ENCODE measurements around the gene TRABD2B. TPM values are rescaled to one million over a fixed set of nuclear protein-coding genes. Genes with fewer than 3 reads are reported as not detected.

TRABD2B gene
- polyA plus RNA-seq, 6 donors from 2014 or later: not detected

DNA sequence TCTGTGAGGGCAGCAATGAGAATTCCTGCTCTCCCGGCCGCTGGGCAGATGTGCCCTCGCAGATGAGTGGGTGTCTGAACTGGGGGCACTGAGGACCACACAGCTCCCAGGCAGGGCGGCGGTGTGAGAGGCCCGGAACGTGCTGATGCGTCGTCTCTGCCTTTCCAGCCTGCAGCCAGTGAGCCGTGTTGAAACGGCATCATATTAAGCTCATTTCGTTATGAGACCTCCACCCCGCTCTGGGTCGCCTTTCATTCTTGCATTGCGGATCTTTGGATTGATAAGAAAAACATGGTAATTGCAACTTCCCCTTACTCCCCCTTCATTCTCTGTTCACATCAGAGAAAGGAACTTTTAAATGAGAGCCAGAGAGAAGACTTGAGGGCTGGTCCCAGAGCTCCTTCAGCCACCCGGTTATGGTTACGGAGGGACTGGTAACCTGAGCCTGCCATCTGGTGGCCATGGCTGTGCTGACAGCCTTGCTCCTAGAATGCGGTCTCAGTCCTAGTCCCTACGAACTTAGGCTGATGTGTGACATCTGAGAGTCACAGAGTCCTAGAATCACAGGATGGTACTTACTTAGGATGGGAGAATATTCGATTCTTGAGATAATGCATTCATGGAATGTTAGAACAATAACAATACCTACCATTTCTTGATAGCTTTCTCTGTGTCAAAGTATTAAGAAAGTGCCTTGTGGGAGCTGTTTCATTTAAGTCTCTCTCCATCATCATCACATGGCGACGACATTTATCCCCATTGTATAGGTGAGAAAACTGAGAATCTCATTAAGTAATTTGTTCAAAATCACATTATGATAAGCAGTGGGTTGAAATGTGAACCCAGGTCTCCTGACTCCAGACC lies 271.0 kb downstream of the TRABD2B start:
- H3K4me3 Mint-ChIP-seq: peak overlapping the region in 6 of 8 donors; percentile 11 to 71 (median 43)
- peaks cover 42 to 67% (median 58%) of the 10 kb centered on the region in 3 donors for H3K27me3 Mint-ChIP-seq
- DNase-seq (peak; percentile 33), ATAC-seq (ENCODE audit: low read depth in 2 of 2) (peak; percentile 64 to 71)
- H3K9me3 Mint-ChIP-seq: peaks cover 0 to 2% (median 0%) of the 10 kb centered on the region in 7 donors
- H3K27ac Mint-ChIP-seq: no peak overlapping the region
- H3K4me1 Mint-ChIP-seq: peaks cover 5 to 10% (median 6%) of the 10 kb centered on the region in 3 donors
- no peaks in the 10 kb centered on the region for H3K36me3 Mint-ChIP-seq

DNA sequence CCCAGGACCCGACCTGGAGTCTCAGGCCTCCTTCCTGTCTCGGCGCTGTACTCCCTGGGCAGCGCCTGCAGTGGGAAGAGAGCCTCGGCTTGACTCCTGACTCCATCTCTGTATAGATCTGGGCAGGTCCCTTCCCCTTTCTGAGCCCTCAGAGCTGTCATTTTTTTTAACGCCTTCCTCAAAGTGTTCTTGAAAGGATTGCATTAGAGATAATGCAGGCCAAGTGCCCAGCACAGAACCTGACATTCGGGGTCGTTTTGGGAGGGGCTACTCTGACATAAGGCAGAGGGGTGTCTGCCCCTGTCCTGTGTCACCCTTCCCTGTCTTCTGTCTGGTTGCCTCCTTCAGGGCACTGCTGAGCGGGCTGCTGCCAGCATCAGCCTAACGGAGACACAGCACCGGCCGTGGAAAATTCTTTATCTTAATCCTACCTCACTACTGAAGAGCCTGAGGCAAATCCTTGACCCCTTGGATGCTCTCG lies 271.6 kb downstream of the TRABD2B start:
- no peak overlapping the region for H3K27ac Mint-ChIP-seq
- H3K4me1 Mint-ChIP-seq: peaks cover 5 to 10% (median 6%) of the 10 kb centered on the region in 3 donors
- no peak for DNase-seq
- no peak for ATAC-seq (ENCODE audit: low read depth in 2 of 2)
- H3K36me3 Mint-ChIP-seq: no peaks in the 10 kb centered on the region
- peak overlapping the region in 3 of 8 donors; percentile 6 to 71 (median 21) for H3K4me3 Mint-ChIP-seq
- H3K27me3 Mint-ChIP-seq: peaks cover 38 to 65% (median 59%) of the 10 kb centered on the region in 3 donors
- peaks cover 0 to 2% (median 0%) of the 10 kb centered on the region in 7 donors for H3K9me3 Mint-ChIP-seq

DNA sequence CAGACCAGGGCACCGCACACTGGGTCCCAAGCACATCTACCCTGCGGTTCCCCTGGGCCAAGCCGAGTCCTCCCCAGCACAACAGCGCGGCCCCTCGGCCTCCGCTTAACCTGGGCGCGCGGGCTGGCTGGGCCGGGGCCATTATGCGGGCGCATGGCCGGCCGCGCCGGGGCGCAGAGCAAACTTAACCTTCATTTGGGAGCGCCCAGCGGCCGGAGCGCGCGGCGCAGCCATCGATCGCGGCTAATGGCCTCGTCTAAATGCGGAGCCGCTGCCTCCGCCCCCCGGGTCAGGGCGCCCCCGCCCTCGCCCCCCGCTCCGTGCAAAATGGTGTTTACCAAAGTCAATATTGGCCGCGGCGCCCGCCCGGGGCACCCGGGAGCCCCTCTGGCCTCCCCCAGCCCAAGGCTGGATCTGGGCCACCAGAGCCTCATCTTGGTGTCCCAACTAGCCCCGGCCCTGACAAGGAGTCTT lies 272.1 kb downstream of the TRABD2B start:
- no peak for ATAC-seq (ENCODE audit: low read depth in 2 of 2)
- Mint-ChIP-seq H3K36me3 (no peaks in the 10 kb centered on the region), H3K4me3 (no peak overlapping the region), H3K27me3 (peaks cover 40 to 65% (median 64%) of the 10 kb centered on the region in 3 donors), H3K4me1 (peaks cover 5 to 10% (median 6%) of the 10 kb centered on the region in 3 donors), H3K27ac (no peak overlapping the region), H3K9me3 (peaks cover 0 to 2% (median 0%) of the 10 kb centered on the region in 7 donors)
- DNase-seq: no peak

DNA sequence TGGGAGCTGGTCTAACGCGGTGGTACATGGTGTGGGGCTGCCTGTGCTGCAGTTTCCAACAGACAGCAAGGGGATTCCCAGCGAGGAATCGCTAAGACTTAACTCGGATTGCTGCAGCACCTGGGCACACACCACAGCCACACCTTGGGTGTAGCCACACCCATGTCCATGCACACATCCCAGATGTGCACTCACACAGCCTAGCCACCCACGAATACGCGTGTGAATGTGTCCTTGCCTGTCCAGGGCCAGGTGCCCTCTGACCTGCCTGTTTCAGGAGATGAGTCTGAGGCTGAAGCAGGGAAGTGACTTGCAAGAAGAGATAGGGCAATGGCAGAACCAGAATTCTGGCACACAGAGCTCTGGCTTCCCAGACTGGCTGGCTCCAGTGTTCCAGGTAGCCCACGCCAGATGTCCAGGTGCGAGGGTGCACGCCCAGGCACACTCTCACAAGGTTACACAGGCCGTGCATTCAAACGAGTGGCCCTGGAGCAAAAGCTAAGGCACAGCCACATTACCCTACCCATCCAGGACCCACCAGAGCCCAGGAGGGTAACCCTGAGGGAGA lies 272.7 kb downstream of the TRABD2B start:
- no peak overlapping the region for H3K4me3 Mint-ChIP-seq
- H3K36me3 Mint-ChIP-seq: no peaks in the 10 kb centered on the region
- H3K27ac Mint-ChIP-seq: no peak overlapping the region
- ATAC-seq (ENCODE audit: low read depth in 2 of 2): no peak
- peaks cover 42 to 70% (median 69%) of the 10 kb centered on the region in 3 donors for H3K27me3 Mint-ChIP-seq
- H3K4me1 Mint-ChIP-seq: peaks cover 5 to 10% (median 6%) of the 10 kb centered on the region in 3 donors
- peaks cover 0 to 2% (median 0%) of the 10 kb centered on the region in 7 donors for H3K9me3 Mint-ChIP-seq
- DNase-seq: no peak

DNA sequence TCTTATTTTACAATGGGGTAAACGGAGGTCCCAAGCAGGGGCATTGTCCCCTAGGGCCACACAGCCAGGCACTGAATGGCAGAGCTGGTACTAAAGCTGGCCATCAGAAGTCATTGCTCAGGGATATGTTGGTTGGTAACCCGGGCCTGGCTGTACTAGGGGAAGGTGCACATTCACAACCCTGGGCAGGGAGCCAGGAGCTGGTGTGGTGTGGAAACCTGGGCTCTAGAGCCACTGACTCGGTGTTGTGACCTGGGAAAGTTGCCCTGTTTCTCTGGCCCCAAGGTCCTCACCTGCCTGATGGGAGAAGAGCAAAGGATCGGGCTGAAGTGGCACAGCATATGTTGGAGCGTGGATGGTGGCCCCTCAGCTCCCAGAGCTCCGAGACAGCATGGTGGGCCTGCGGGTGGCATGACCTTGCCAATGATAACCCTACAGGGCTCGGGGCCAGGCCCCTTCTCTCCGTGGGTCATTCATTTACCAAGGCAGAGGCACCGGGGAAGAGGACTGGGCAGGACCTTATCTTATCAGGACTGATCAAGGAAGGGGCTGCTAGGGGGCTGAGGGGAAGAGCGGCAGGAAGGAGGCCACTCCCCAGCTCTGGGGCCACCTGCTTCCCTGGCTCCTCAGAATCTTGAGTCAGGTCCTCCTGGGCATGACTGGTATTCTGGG lies 274.1 kb downstream of the TRABD2B start:
- Mint-ChIP-seq H3K9me3 (peaks cover 0 to 2% (median 0%) of the 10 kb centered on the region in 7 donors), H3K4me3 (peak overlapping the region in 1 of 8 donors; percentile 41), H3K27ac (no peak overlapping the region), H3K36me3 (no peaks in the 10 kb centered on the region), H3K4me1 (peaks cover 5 to 10% (median 6%) of the 10 kb centered on the region in 3 donors), H3K27me3 (peaks cover 50 to 73% (median 65%) of the 10 kb centered on the region in 3 donors)
- DNase-seq: no peak
- no peak for ATAC-seq (ENCODE audit: low read depth in 2 of 2)

DNA sequence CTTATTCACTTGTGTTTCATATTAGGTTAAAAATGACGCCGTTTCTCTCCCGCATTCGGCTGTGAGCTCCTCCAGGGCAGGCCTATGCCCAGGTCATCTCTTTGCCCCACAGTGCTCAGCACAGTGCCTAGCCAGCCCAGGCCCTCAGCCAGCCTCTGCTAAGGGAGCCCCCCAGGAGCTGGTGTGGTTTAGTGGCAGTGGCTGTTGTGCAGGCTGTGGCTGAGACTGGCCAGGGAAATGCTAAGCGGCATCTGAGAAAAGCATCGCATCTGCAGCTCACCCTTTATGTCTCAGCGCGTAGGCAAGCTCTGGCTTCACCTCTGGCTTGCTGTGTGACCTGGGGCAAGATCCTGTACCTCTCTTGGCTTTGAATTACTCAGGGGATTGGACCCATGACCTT lies 275.1 kb downstream of the TRABD2B start:
- no peak overlapping the region for H3K4me3 Mint-ChIP-seq
- no peak for DNase-seq
- H3K4me1 Mint-ChIP-seq: peaks cover 5 to 10% (median 6%) of the 10 kb centered on the region in 3 donors
- H3K36me3 Mint-ChIP-seq: no peaks in the 10 kb centered on the region
- no peak overlapping the region for H3K27ac Mint-ChIP-seq
- no peak for ATAC-seq (ENCODE audit: low read depth in 2 of 2)
- H3K9me3 Mint-ChIP-seq: peaks cover 0 to 2% (median 0%) of the 10 kb centered on the region in 7 donors
- H3K27me3 Mint-ChIP-seq: peaks cover 52 to 71% (median 64%) of the 10 kb centered on the region in 3 donors

DNA sequence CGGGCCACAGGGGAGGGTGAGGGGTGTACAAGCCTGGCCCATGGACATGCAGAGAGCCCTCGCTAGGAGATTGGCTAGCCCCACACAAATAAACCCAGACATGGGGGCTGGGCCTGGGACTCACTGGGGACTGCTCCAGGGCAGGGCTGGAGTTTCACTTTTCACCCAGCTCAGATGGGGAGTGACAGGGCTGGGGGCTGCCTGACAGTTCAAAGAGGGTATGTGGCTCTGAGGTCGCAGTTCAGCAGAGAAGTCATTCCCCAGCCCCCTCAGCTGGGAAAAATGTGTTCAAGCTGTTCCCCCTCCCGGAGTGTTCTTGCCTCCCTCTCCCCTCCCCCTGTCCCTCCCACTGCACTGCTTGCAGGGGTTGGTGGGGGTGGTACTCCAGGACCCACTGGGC lies 277.1 kb downstream of the TRABD2B start:
- H3K4me1 Mint-ChIP-seq: no peaks in the 10 kb centered on the region
- H3K27ac Mint-ChIP-seq: no peak overlapping the region
- no peak for DNase-seq
- no peak for ATAC-seq (ENCODE audit: low read depth in 2 of 2)
- H3K27me3 Mint-ChIP-seq: peaks cover 52 to 76% (median 62%) of the 10 kb centered on the region in 3 donors
- no peaks in the 10 kb centered on the region for H3K36me3 Mint-ChIP-seq
- peaks cover 0 to 2% (median 0%) of the 10 kb centered on the region in 7 donors for H3K9me3 Mint-ChIP-seq
- no peak overlapping the region for H3K4me3 Mint-ChIP-seq

DNA sequence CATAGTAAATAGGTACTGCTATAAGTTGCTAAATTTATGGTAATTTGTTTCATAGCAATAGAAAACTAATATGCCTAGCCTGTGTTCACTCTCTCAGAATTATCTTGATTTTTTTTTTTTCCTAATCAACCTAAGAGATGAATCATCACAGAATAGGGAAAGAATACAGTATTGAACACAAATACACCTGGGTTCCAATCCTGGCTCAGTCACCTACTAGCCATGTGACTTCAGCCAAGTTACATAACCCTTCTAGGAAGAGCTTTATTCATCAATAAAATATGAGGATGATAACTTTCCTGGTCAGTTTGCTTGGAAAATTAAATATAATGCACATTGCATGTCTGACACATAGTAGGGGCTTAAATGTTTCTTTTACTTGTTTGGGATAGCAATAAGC lies 279.8 kb downstream of the TRABD2B start:
- Mint-ChIP-seq H3K36me3 (no peaks in the 10 kb centered on the region), H3K9me3 (peaks cover 0 to 2% (median 0%) of the 10 kb centered on the region in 7 donors), H3K27ac (no peak overlapping the region), H3K4me3 (no peak overlapping the region), H3K27me3 (peaks cover 68 to 82% (median 69%) of the 10 kb centered on the region in 3 donors), H3K4me1 (no peaks in the 10 kb centered on the region)
- no peak for DNase-seq
- no peak for ATAC-seq (ENCODE audit: low read depth in 2 of 2)

DNA sequence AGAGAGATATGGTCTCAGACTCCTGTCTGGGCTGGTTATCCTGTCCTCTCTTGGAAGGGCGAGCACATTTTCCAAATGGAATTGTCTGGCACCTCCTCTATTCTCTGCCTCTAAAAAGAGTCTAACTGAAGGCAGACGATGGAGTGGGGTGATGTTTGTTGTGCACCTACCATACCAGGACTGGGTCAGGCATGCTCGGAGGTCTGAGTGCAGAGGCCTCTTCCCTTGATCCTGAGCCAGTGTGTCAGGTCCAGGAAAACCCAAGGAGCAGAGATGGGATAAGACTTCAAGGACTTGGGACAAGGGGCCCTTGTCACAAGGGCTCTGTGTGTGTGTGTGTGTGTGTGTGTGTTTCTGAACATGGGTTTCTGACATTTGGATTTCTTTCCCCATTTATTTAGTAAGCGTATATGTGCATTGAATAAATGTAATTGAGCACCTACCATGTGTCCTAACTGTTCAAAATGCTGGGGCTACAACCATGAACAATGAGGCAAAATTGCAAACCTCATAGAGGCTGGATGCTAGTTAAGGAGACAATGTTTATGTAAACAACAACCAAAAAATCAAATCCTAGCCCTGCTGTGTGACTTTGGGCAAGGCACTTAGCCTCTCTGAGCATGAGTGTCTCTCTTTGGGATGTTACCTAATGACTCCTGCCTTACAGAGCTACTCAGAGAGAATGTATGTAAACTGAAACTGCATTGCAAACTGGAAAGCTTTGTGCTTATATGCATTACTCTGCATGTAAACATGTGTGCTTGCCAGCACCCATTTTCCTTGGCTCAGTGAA lies 283.0 kb downstream of the TRABD2B start:
- Mint-ChIP-seq H3K36me3 (no peaks in the 10 kb centered on the region), H3K27me3 (peaks cover 65 to 76% (median 69%) of the 10 kb centered on the region in 3 donors), H3K4me3 (no peak overlapping the region), H3K9me3 (no peaks in the 10 kb centered on the region), H3K27ac (no peak overlapping the region), H3K4me1 (peaks cover 3 to 5% (median 3%) of the 10 kb centered on the region in 3 donors)
- no peak for DNase-seq
- no peak for ATAC-seq (ENCODE audit: low read depth in 2 of 2)

DNA sequence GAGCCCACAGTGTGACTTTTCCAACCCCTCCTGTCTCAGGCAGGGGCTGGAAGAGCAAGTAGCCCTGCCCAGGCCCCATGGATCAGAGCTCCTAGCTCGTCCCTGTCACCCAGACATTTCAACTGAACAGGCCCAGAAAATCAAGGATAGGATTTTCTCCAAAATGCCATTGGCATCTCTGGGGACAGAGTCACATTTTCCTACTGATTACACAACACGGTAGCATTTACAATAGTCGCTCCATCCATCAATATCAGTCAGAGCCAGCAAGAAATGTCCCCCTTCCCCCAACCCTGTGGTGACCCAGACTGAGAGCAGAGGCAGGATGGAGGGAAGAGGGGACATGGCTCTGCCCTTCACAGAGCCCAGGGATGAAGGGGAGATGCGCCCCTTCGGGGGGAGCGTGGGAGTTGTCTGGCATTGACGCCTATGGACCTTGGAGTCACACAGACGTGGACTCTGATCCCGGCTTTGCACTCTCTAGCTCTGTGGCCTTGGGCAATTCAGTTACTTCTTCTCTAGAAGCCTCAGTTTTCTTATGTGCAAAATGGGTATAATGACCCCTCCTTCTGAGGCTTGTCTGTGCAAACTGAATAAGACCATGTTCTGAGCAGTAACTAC lies 283.7 kb downstream of the TRABD2B start:
- DNase-seq (no peak), ATAC-seq (ENCODE audit: low read depth in 2 of 2) (no peak)
- Mint-ChIP-seq H3K27me3 (peaks cover 60 to 83% (median 76%) of the 10 kb centered on the region in 3 donors), H3K4me3 (no peak overlapping the region), H3K36me3 (no peaks in the 10 kb centered on the region), H3K27ac (no peak overlapping the region), H3K4me1 (peaks cover 3 to 11% (median 5%) of the 10 kb centered on the region in 3 donors), H3K9me3 (no peaks in the 10 kb centered on the region)

DNA sequence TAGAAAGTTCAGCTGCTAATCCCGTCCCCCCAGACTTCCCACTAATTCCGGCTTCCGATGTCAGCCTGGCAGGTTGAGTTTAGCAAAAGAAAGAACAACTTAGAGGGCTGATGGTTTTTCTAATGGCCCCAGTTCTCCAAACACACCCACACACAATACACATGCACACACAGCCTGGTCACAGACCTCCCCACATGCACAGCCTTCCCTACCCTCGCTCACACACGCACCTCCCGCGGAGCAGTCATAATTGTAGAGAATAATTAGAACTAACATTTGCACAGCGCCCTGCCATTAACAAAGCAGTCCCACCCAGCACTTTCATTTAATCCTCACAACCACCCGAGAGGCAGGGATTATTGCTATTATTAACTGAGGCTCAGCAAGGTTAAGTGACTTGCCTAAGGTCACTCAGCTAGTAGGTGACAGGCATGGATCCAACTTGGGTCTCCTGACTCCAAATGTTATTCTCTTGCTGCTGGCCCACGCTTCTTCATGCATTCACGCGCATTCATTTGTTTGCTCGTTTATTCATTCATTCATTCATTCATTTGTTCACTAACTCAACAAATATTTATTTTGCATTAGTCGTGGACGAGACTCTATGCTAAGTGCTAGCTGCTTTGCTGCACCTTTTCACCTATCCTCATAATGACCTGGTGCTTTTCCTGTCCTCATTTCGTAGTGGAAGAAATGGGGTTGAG lies 284.4 kb downstream of the TRABD2B start:
- Mint-ChIP-seq H3K27me3 (peaks cover 59 to 88% (median 80%) of the 10 kb centered on the region in 3 donors), H3K4me3 (no peak overlapping the region), H3K27ac (peak overlapping the region in 1 of 6 donors; percentile 41), H3K9me3 (peaks cover 0 to 2% (median 0%) of the 10 kb centered on the region in 7 donors), H3K36me3 (no peaks in the 10 kb centered on the region), H3K4me1 (peaks cover 7 to 16% (median 10%) of the 10 kb centered on the region in 3 donors)
- no peak for ATAC-seq (ENCODE audit: low read depth in 2 of 2)
- DNase-seq: no peak
